H9 (cell line): ENCODE data around the gene NOL11. TPM values are rescaled to one million over a fixed set of nuclear protein-coding genes. Genes with fewer than 3 reads are reported as not detected.

Source experiments
- DNase-seq: peaks from one replicate; pipeline ENCODE4 v3.0.0-alpha.2; 2017
- H2AFZ ChIP-seq: one replicate; pipeline ENCODE4 v1.6.1; 2013; ENCODE audit warnings: mild to moderate bottlenecking, low read length, control low read depth, moderate library complexity
- H2AK5ac ChIP-seq: 2 replicates; pipeline ENCODE4 v1.6.1; 2013; ENCODE audit warnings: low read length, control low read depth, mixed read lengths; ENCODE audit not compliant: insufficient read length
- H2BK120ac ChIP-seq: one replicate; pipeline ENCODE4 v1.6.1; 2013; ENCODE audit warnings: low read depth, mild to moderate bottlenecking, low read length, control low read depth, inconsistent platforms; ENCODE audit not compliant: poor library complexity, severe bottlenecking
- H2BK12ac ChIP-seq: 2 replicates; pipeline ENCODE4 v1.6.1; 2013; ENCODE audit warnings: low read length, control low read depth, mixed read lengths, low read depth; ENCODE audit not compliant: insufficient read length
- H2BK15ac ChIP-seq: 2 replicates; pipeline ENCODE4 v1.6.1; 2013; ENCODE audit warnings: low read depth, low read length, control low read depth
- H2BK20ac ChIP-seq: one replicate; pipeline ENCODE4 v1.6.1; 2013; ENCODE audit warnings: low read depth, mild to moderate bottlenecking, low read length, control low read depth, inconsistent platforms; ENCODE audit not compliant: poor library complexity, severe bottlenecking
- H2BK5ac ChIP-seq: 2 replicates; pipeline ENCODE4 v1.6.1; 2013; ENCODE audit warnings: low read length, control low read depth, mixed read lengths; ENCODE audit not compliant: insufficient read length
- H3K14ac ChIP-seq: 2 replicates; pipeline ENCODE4 v1.6.1; 2013; ENCODE audit warnings: low read length, control low read depth; ENCODE audit not compliant: insufficient read depth
- H3K18ac ChIP-seq: 2 replicates; pipeline ENCODE4 v1.6.1; 2013; ENCODE audit warnings: low read depth, mild to moderate bottlenecking, mixed read lengths, low read length, control low read depth; ENCODE audit not compliant: insufficient read length
- H3K23ac ChIP-seq: 2 replicates; pipeline ENCODE4 v1.6.1; 2013; ENCODE audit warnings: low read length, control low read depth, mixed read lengths, low read depth; ENCODE audit not compliant: insufficient read length
- H3K23me2 ChIP-seq: 2 replicates; pipeline ENCODE4 v1.6.1; 2013; ENCODE audit warnings: low read depth, mild to moderate bottlenecking, mixed read lengths, low read length, control low read depth; ENCODE audit not compliant: insufficient read length, poor library complexity, severe bottlenecking
- H3K27ac ChIP-seq: 2 replicates; pipeline ENCODE4 v1.5.1; 2013; ENCODE audit warnings: low read length, control low read depth, mixed read lengths, low read depth; ENCODE audit not compliant: insufficient read length
- H3K27me3 ChIP-seq: 2 replicates; pipeline ENCODE4 v1.6.1; 2013; ENCODE audit warnings: low read length, control low read depth, inconsistent platforms; ENCODE audit not compliant: insufficient read depth
- H3K4ac ChIP-seq: 2 replicates; pipeline ENCODE4 v1.6.1; 2013; ENCODE audit warnings: low read depth, mild to moderate bottlenecking, control low read depth, inconsistent platforms, low read length, moderate library complexity
- H3K4me1 ChIP-seq: 2 replicates; pipeline ENCODE4 v1.6.1; 2013; ENCODE audit warnings: low read length, control low read depth, inconsistent platforms; ENCODE audit not compliant: insufficient read depth
- H3K4me2 ChIP-seq: 2 replicates; pipeline ENCODE4 v1.6.1; 2013; ENCODE audit warnings: low read length, control low read depth, mixed read lengths; ENCODE audit not compliant: insufficient read length, insufficient read depth
- H3K56ac ChIP-seq: 2 replicates; pipeline ENCODE4 v1.6.1; 2013; ENCODE audit warnings: low read depth, mild to moderate bottlenecking, mixed read lengths, low read length, control low read depth; ENCODE audit not compliant: insufficient read length
- H3K79me1 ChIP-seq: 2 replicates; pipeline ENCODE4 v1.6.1; 2013; ENCODE audit warnings: low read depth, mild to moderate bottlenecking, moderate library complexity, low read length, control low read depth, inconsistent platforms; ENCODE audit not compliant: insufficient read depth, poor library complexity, severe bottlenecking
- H3K79me2 ChIP-seq: 2 replicates; pipeline ENCODE4 v1.6.1; 2013; ENCODE audit warnings: low read length, control low read depth, inconsistent platforms; ENCODE audit not compliant: insufficient read depth
- H3K9ac ChIP-seq: 2 replicates; pipeline ENCODE4 v1.6.1; 2013; ENCODE audit warnings: low read length, control low read depth, mixed read lengths; ENCODE audit not compliant: insufficient read length; ENCODE audit errors: extremely low read depth
- H3K9me3 ChIP-seq: one replicate; pipeline ENCODE4 v1.6.1; 2013; ENCODE audit warnings: low read depth, low read length, inconsistent platforms; ENCODE audit not compliant: control insufficient read depth
- H3T11ph ChIP-seq: one replicate; pipeline ENCODE4 v1.6.1; 2013; ENCODE audit warnings: mild to moderate bottlenecking, low read length, control low read depth, inconsistent platforms
- H4K20me1 ChIP-seq: one replicate; pipeline ENCODE4 v1.6.1; 2013; ENCODE audit not compliant: control insufficient read depth, insufficient read length, insufficient read depth
- H4K5ac ChIP-seq: 2 replicates; pipeline ENCODE4 v1.6.1; 2013; ENCODE audit warnings: low read depth, mild to moderate bottlenecking, mixed read lengths, low read length, control low read depth; ENCODE audit not compliant: insufficient read length
- H4K8ac ChIP-seq: replicated peaks from 2 replicates; pipeline ENCODE4 v1.6.1; 2013; ENCODE audit warnings: low read length, control low read depth, mixed read lengths, low read depth; ENCODE audit not compliant: insufficient read length
- H4K91ac ChIP-seq: 2 replicates; pipeline ENCODE4 v1.6.1; 2013; ENCODE audit warnings: low read depth, mild to moderate bottlenecking, moderate library complexity, mixed read lengths, low read length, control low read depth; ENCODE audit not compliant: insufficient read length
- H3K27ac Mint-ChIP-seq, 3 experiments: 2 replicates in 2 of 3; 3 replicates in 1 of 3; pipeline ENCODE4 v1.8.0; 2020 to 2021; ENCODE audit warnings: mixed read lengths in 3 of 3, mild to moderate bottlenecking in 1 of 3, moderate library complexity in 1 of 3
- H3K27me3 Mint-ChIP-seq: 2 replicates; pipeline ENCODE4 v1.8.0; 2021; ENCODE audit warnings: low read depth, mild to moderate bottlenecking, moderate library complexity, mixed read lengths
- H3K36me3 Mint-ChIP-seq, 3 experiments: 2 replicates in 2 of 3; 3 replicates in 1 of 3; pipeline ENCODE4 v1.8.0; 2020 to 2021; ENCODE audit warnings: low read depth in 3 of 3, mixed read lengths in 3 of 3; ENCODE audit not compliant: insufficient read depth in 1 of 3
- H3K4me1 Mint-ChIP-seq, 2 experiments: 2 replicates each; pipeline ENCODE4 v1.8.0; 2020; ENCODE audit warnings: mixed read lengths in 2 of 2
- H3K4me3 Mint-ChIP-seq, 2 experiments: 2 replicates in 1 of 2; 3 replicates in 1 of 2; pipeline ENCODE4 v1.8.0; 2020 to 2021; ENCODE audit warnings: mild to moderate bottlenecking in 2 of 2, mixed read lengths in 2 of 2, moderate library complexity in 1 of 2
- H3K9me3 Mint-ChIP-seq, 2 experiments: 2 replicates in 1 of 2; 3 replicates in 1 of 2; pipeline ENCODE4 v1.8.0; 2020; ENCODE audit warnings: mild to moderate bottlenecking in 2 of 2, mixed read lengths in 2 of 2, moderate library complexity in 1 of 2
- CTCF ChIP-seq: fragments of 200-600 bp; sonication (generic); conservative IDR thresholded peaks from 3 replicates; pipeline ENCODE4 v1.8.0; 2021; ENCODE audit warnings: antibody characterized with exemption, mild to moderate bottlenecking
- WGBS: extraction: QIAGEN DNeasy Blood & Tissue Kit; methylation state at CpG from one replicate; pipeline ENCODE4 v1.1.7; 2013; ENCODE audit warnings: missing lambda C conversion rate, low lambda C conversion rate, mixed read lengths; ENCODE audit not compliant: insufficient read length; ENCODE audit errors: extremely low coverage; 5-methylcytosine and 5-hydroxymethylcytosine counted together
- total RNA-seq: library from RNA; stranded (reverse); gene quantifications from 2 replicates; pipeline ENCODE4 v1.2.1, GENCODE V29; 2021

NOL11 gene
- total RNA-seq, 1 experiment from 2014 or later: 114 TPM

- H3K9me3 Mint-ChIP-seq: no peaks in the 10 kb centered on the region
- Histone ChIP-seq H3K14ac (no peak overlapping the region), H2BK12ac (no peak overlapping the region), H4K91ac (no peak overlapping the region), H3K9ac (no peak overlapping the region), H3K9me3 (no peaks in the 10 kb centered on the region), H3T11ph (no peak overlapping the region), H2AK5ac (no peak overlapping the region), H3K79me1 (no peaks in the 10 kb centered on the region), H3K27me3 (no peaks in the 10 kb centered on the region), H3K79me2 (no peaks in the 10 kb centered on the region), H4K5ac (no peak overlapping the region), H3K27ac (no peak overlapping the region), H3K4me1 (no peaks in the 10 kb centered on the region; the same call in 1 of the 2 replicates), H3K56ac (no peak overlapping the region), H4K20me1 (no peaks in the 10 kb centered on the region), H4K8ac (no peak overlapping the region), H3K4ac (no peak overlapping the region), H2BK120ac (no peak overlapping the region), H2BK5ac (no peak overlapping the region), H3K4me2 (no peak overlapping the region), H2BK15ac (no peak overlapping the region), H2BK20ac (no peak overlapping the region), H3K23me2 (no peaks in the 10 kb centered on the region), H3K23ac (no peak overlapping the region), H3K18ac (no peak overlapping the region), H2AFZ (no peak overlapping the region)
- no peak overlapping the region for H3K4me3 Mint-ChIP-seq
- TF ChIP-seq CTCF: no peak
- no peak overlapping the region; a peak in 1 of 7 replicates for H3K27ac Mint-ChIP-seq
- DNase-seq: no peak
- WGBS: no CpG with 5 or more reads among the region's 2 CpGs
- H3K4me1 Mint-ChIP-seq: peaks cover 4 to 7% of the 10 kb centered on the region in 2 experiments; a peak in 3 of 4 replicates
- no peaks in the 10 kb centered on the region for H3K27me3 Mint-ChIP-seq
- H3K36me3 Mint-ChIP-seq: peaks cover 0 to 5% (median 0%) of the 10 kb centered on the region in 3 experiments; a peak in 3 of 7 replicates
Measured at GRCh38 chr17:67682196-67682595, 35.5 kb upstream of the NOL11 start.
